H1 (cell line): ENCODE measurements around the gene ZNF177. TPM values are rescaled to one million over a fixed set of nuclear protein-coding genes. Genes with fewer than 3 reads are reported as not detected.

Experiments used
- CTCF ChIA-PET: fragments of 300-600 bp; sonication (Branson Sonifier 250); formaldehyde crosslinking; loops from one replicate; lab custom pipeline; 2021; ENCODE audit not compliant: partially characterized antibody; lab: Charles Lee
- POLR2A ChIA-PET: fragments of 300-600 bp; sonication (Branson Sonifier 250); formaldehyde crosslinking; loops from one replicate; lab custom pipeline; 2021; ENCODE audit warnings: inconsistent platforms; ENCODE audit not compliant: partially characterized antibody; lab: Charles Lee
- DNase-seq, 2 experiments: peaks; one replicate each; pipeline versions ENCODE4 v3.0.0 to v3.0.0-alpha.2; 2010 to 2022; ENCODE audit warnings: low spot score in 2 of 2, low read depth in 1 of 2, mixed read lengths in 1 of 2
- FAIRE-seq: peaks from 2 replicates; lab custom pipeline; 2011; peaks lifted over from hg19 to GRCh38; lab: Jason Lieb, UNC
- H2AFZ ChIP-seq: 2 replicates; pipeline ENCODE4 v1.8.1; 2012; ENCODE audit warnings: low read length, inconsistent platforms
- H2AK5ac ChIP-seq: 2 replicates; pipeline ENCODE4 v1.6.1; 2013; ENCODE audit warnings: low read depth, low read length
- H2BK120ac ChIP-seq: replicated peaks from 2 replicates; pipeline ENCODE3; 2013; ENCODE audit warnings: low read depth, low read length, inconsistent platforms
- H2BK12ac ChIP-seq: 2 replicates; pipeline ENCODE4 v1.6.1; 2013; ENCODE audit warnings: low read depth, low read length
- H2BK15ac ChIP-seq: 2 replicates; pipeline ENCODE4 v1.6.1; 2013; ENCODE audit warnings: low read length
- H2BK20ac ChIP-seq: 2 replicates; pipeline ENCODE4 v1.6.1; 2013; ENCODE audit warnings: low read length
- H2BK5ac ChIP-seq: 2 replicates; pipeline ENCODE4 v1.6.1; 2013; ENCODE audit warnings: low read depth, low read length
- H3K14ac ChIP-seq: 2 replicates; pipeline ENCODE4 v1.6.1; 2013; ENCODE audit warnings: inconsistent platforms; ENCODE audit not compliant: insufficient read length
- H3K18ac ChIP-seq: 2 replicates; pipeline ENCODE4 v1.6.1; 2013; ENCODE audit warnings: low read length; ENCODE audit errors: extremely low read depth
- H3K23ac ChIP-seq: 2 replicates; pipeline ENCODE4 v1.6.1; 2013; ENCODE audit warnings: inconsistent platforms; ENCODE audit not compliant: insufficient read length
- H3K23me2 ChIP-seq: 2 replicates; pipeline ENCODE4 v1.6.1; 2013; ENCODE audit warnings: low read depth, low read length
- H3K27ac ChIP-seq: 2 replicates; pipeline ENCODE4 v1.6.1; 2011; ENCODE audit warnings: low read depth, low read length, inconsistent platforms
- H3K27me3 ChIP-seq, 4 experiments: replicated peaks in 1 of 4; 1 replicate in 1 of 4; 2 replicates in 3 of 4; pipeline versions ENCODE4 v1.6.1 to v1.8.1; 2011 to 2013; ENCODE audit warnings: low read length in 3 of 4, mild to moderate bottlenecking in 3 of 4, inconsistent platforms in 2 of 4, mixed read lengths in 2 of 4, moderate library complexity in 1 of 4; ENCODE audit not compliant: control insufficient read depth in 3 of 4, insufficient read depth in 3 of 4; ENCODE audit errors: extremely low read depth in 1 of 4
- H3K36me3 ChIP-seq, 4 experiments: 2 replicates each; pipeline versions ENCODE4 v1.6.1 to v1.8.1; 2011 to 2013; ENCODE audit warnings: mild to moderate bottlenecking in 4 of 4, low read length in 3 of 4, moderate library complexity in 2 of 4, control low read depth in 1 of 4, inconsistent platforms in 1 of 4; ENCODE audit not compliant: insufficient read depth in 4 of 4, control insufficient read depth in 2 of 4
- H3K4ac ChIP-seq: replicated peaks from 2 replicates; pipeline ENCODE3; 2013; ENCODE audit warnings: low read length, low read depth, mixed read lengths, inconsistent platforms; ENCODE audit not compliant: insufficient read length
- H3K4me1 ChIP-seq, 4 experiments: replicated peaks in 1 of 4; 1 replicate in 1 of 4; 2 replicates in 3 of 4; pipeline versions ENCODE4 v1.6.1 to v1.8.1; 2011 to 2013; ENCODE audit warnings: low read length in 3 of 4, inconsistent platforms in 2 of 4, mixed read lengths in 1 of 4; ENCODE audit not compliant: insufficient read depth in 4 of 4, control insufficient read depth in 3 of 4
- H3K4me2 ChIP-seq, 2 experiments: 2 replicates each; pipeline versions ENCODE4 v1.6.1 to v1.8.1; 2011 to 2013; ENCODE audit warnings: low read depth in 2 of 2, low read length in 2 of 2, control low read depth in 1 of 2, inconsistent platforms in 1 of 2, mild to moderate bottlenecking in 1 of 2; ENCODE audit not compliant: insufficient read depth in 1 of 2
- H3K4me3 ChIP-seq, 4 experiments: fragments of 200-600, 300-600 bp in 1 of 4; sonication (generic), shearing (Covaris generic), sonication (Bioruptor Twin) in 1 of 4; 2 replicates each; pipeline versions ENCODE4 v1.5.1 to v1.8.1; 2011 to 2016; ENCODE audit warnings: low read length in 4 of 4, low read depth in 3 of 4, control low read depth in 2 of 4, inconsistent platforms in 2 of 4, mild to moderate bottlenecking in 2 of 4, mixed read lengths in 1 of 4, moderate library complexity in 1 of 4; ENCODE audit not compliant: insufficient read depth in 2 of 4; ENCODE audit errors: extremely low read depth in 1 of 4
- H3K56ac ChIP-seq: replicated peaks from 2 replicates; pipeline ENCODE3; 2013; ENCODE audit warnings: low read depth, mild to moderate bottlenecking, mixed read lengths, low read length, inconsistent platforms; ENCODE audit not compliant: insufficient read length
- H3K79me1 ChIP-seq: 2 replicates; pipeline ENCODE4 v1.6.1; 2013; ENCODE audit warnings: low read depth, low read length, control low read depth
- H3K79me2 ChIP-seq, 2 experiments: 2 replicates each; pipeline versions ENCODE4 v1.6.1 to v1.8.1; 2012 to 2013; ENCODE audit warnings: low read length in 2 of 2, mild to moderate bottlenecking in 2 of 2, inconsistent platforms in 1 of 2; ENCODE audit not compliant: insufficient read depth in 2 of 2, control insufficient read depth in 1 of 2
- H3K9ac ChIP-seq, 4 experiments: replicated peaks in 1 of 4; 1 replicate in 1 of 4; 2 replicates in 3 of 4; pipeline versions ENCODE4 v1.6.1 to v1.8.1; 2011 to 2013; ENCODE audit warnings: low read depth in 3 of 4, low read length in 3 of 4, control low read depth in 2 of 4, mild to moderate bottlenecking in 2 of 4, moderate library complexity in 2 of 4, inconsistent platforms in 1 of 4; ENCODE audit errors: extremely low read depth in 1 of 4
- H3K9me3 ChIP-seq, 2 experiments: 2 replicates each; pipeline versions ENCODE4 v1.6.1 to v1.8.1; 2012 to 2013; ENCODE audit warnings: mild to moderate bottlenecking in 2 of 2, moderate library complexity in 2 of 2, control low read depth in 1 of 2, inconsistent platforms in 1 of 2, low read depth in 1 of 2, low read length in 1 of 2, mixed read lengths in 1 of 2; ENCODE audit not compliant: insufficient read depth in 2 of 2
- H4K20me1 ChIP-seq, 2 experiments: replicated peaks in 1 of 2; 2 replicates each; pipeline versions ENCODE3 to v1.8.1; 2011 to 2013; ENCODE audit warnings: inconsistent platforms in 2 of 2, low read length in 2 of 2, mild to moderate bottlenecking in 1 of 2; ENCODE audit not compliant: insufficient read depth in 2 of 2, control insufficient read depth in 1 of 2
- H4K5ac ChIP-seq: 2 replicates; pipeline ENCODE4 v1.6.1; 2013; ENCODE audit warnings: low read length, low read depth, mixed read lengths, inconsistent platforms; ENCODE audit not compliant: insufficient read length
- H4K8ac ChIP-seq: 2 replicates; pipeline ENCODE4 v1.8.0; 2013; ENCODE audit warnings: mild to moderate bottlenecking, moderate library complexity, low read length, inconsistent platforms; ENCODE audit not compliant: insufficient read depth; ENCODE audit errors: extremely low read depth
- H4K91ac ChIP-seq: replicated peaks from 2 replicates; pipeline ENCODE3; 2013; ENCODE audit warnings: low read length, mixed read lengths, inconsistent platforms; ENCODE audit not compliant: insufficient read length
- SP2 ChIP-seq: IDR thresholded peaks from 2 replicates; pipeline ENCODE4 v1.6.1; 2012; ENCODE audit warnings: mild to moderate bottlenecking, low read length, inconsistent platforms
- ZNF274 ChIP-seq: IDR thresholded peaks from 2 replicates; pipeline ENCODE4 v1.7.0; 2012; ENCODE audit warnings: low read length, borderline replicate concordance; ENCODE audit errors: extremely low read depth
- WGBS, 2 experiments: shearing (Covaris generic) in 1 of 2; methylation state at CpG; one replicate each; pipeline versions ENCODE4 v1.1.6 to v1.1.7; 2013 to 2015; ENCODE audit warnings: low lambda C conversion rate in 2 of 2, mixed read lengths in 2 of 2, inconsistent platforms in 1 of 2, low coverage in 1 of 2, missing lambda C conversion rate in 1 of 2; ENCODE audit not compliant: insufficient replicate concordance in 2 of 2, insufficient coverage in 1 of 2, insufficient read length in 1 of 2; ENCODE audit errors: extremely low coverage in 1 of 2, missing lambda C conversion rate in 1 of 2; 5-methylcytosine and 5-hydroxymethylcytosine counted together
- polyA plus RNA-seq, 7 experiments: library from polyadenylated mRNA; depleted of rRNA in 3 of 7; stranded (reverse) in 5 of 7; unstranded in 2 of 7; fragments of >200 nt in 5 of 7; fragments of 200-250 nt in 2 of 7; gene quantifications; 1 replicate in 5 of 7; 2 replicates in 1 of 7; 4 replicates in 1 of 7; pipeline versions ENCODE4 v1.2.1 to v1.2.3, GENCODE V29; 2011 to 2013; ENCODE audit warnings: missing spikeins in 2 of 7, mixed read lengths in 2 of 7
- total RNA-seq: library from RNA; stranded (reverse); fragmentation: NEBNext Ultra II Directional; extraction: Animal tissue kit (Norgen Biotek cat#: 25700); gene quantifications from 2 replicates; pipeline ENCODE4 v1.2.1, GENCODE V29; 2021

ZNF177 gene
- total and polyA plus RNA-seq, 2 of the 8 experiments (the other 6 are each of a cell fraction or from before 2014, with no cell fraction given), result 3.1 to 5.9 TPM

- TF ChIP-seq ZNF274 (peak; percentile 34; the same call in 1 of the 2 replicates), SP2 (no peak)
- no peak overlapping the region for H3K4me3 ChIP-seq
- WGBS, 2 experiments, result 93% methylated on average over 14 of the region's 14 CpGs; no CpG with 5 or more reads in 1 of the 2 experiments
These were observed 50.6 kb downstream of the ZNF177 start for GRCh38 chr19:9413240-9413954.

More at GRCh38 chr19:9413240-9413954, 50.6 kb downstream of the ZNF177 start:
- H2BK5ac ChIP-seq, result no peak overlapping the region
- H3K27ac ChIP-seq, result no peak overlapping the region
- no peak overlapping the region for H3K23ac ChIP-seq
- no peaks in the 10 kb centered on the region for H3K79me2 ChIP-seq
- no peak overlapping the region for H2AFZ ChIP-seq
- no peaks in the 10 kb centered on the region for H4K20me1 ChIP-seq
- FAIRE-seq (no peak), DNase-seq (no peak)
- H3K23me2 ChIP-seq, result no peaks in the 10 kb centered on the region
- H3K36me3 ChIP-seq, result peaks cover 20 to 67% (median 50%) of the 10 kb centered on the region in 4 experiments
- H3K14ac ChIP-seq, result no peak overlapping the region
- ChIA-PET CTCF (no interaction called here), POLR2A (no interaction called here)
- no peak overlapping the region for H2BK12ac ChIP-seq
- H2AK5ac ChIP-seq, result no peak overlapping the region
- no peak overlapping the region for H3K56ac ChIP-seq
- H4K91ac ChIP-seq, result no peak overlapping the region
- H3K4ac ChIP-seq, result no peak overlapping the region
- H3K18ac ChIP-seq, result no peak overlapping the region
- no peak overlapping the region for H2BK120ac ChIP-seq
- H3K4me1 ChIP-seq, result no peaks in the 10 kb centered on the region
- no peak overlapping the region for H2BK15ac ChIP-seq
- H3K27me3 ChIP-seq, result no peaks in the 10 kb centered on the region
- peaks cover 65 to 74% of the 10 kb centered on the region in 2 experiments for H3K9me3 ChIP-seq
- H4K8ac ChIP-seq, result no peak overlapping the region
- H3K4me2 ChIP-seq, result no peak overlapping the region
- H3K9ac ChIP-seq, result no peak overlapping the region
- H2BK20ac ChIP-seq, result no peak overlapping the region
- no peaks in the 10 kb centered on the region for H3K79me1 ChIP-seq
- H4K5ac ChIP-seq, result no peak overlapping the region
